Stimulated activated CD8-positive, alpha-beta memory T cell treated with anti-CD3 and anti-CD28 coated beads, Interleukin-15, amount 100 ng/mL, for 48 hours (primary cell): Measurements from ENCODE around the gene PLA2G2A.

ENCODE experiments used
- DNase-seq, 2 donors: peaks; one replicate each; pipeline ENCODE4 v3.0.0-alpha.2; 2020; ENCODE audit warnings: low read depth in 2 of 2

Gene PLA2G2A

DNA sequence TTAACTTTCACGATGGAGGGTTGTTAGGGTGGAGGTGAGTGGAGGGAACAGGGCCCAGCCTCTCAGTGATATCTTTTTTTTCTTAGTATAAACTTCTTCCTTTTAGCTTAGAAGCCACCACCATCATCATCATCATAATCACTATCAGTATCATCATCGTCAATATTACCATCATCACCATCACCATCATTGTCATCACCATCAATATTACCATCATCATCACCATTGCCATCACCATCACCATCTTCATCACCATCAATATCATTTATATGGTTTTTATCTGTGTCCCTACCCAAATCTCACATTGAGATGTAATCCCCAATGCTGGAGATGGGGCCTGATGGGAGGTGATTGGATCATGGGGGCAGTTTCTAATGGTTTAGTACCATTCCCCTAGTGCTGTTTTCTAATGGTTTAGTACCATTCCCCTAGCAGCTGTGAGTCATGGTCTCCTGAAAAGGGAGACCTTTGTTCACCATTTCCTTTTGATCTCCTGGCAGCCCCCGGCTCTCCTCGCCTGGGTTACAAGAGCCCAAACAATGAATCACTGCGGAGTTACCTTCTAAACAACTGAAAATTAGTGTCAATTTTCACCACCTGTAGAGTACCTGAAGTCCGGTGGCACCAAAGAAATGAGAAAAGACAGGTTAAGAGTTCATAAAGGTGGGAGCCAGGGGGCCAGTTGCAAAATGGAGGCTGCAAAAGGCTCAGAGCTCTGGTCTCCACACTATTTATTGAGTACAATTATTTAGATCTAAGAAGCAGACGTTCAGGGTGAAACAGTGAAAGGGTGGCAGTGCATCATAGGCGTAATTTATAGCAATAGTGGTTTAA, 52.9 kb downstream of the PLA2G2A start:
- DNase-seq: no peak
